Osteoblast (primary cell): ENCODE measurements around the gene TEX38. TPM values are rescaled to one million over a fixed set of nuclear protein-coding genes. Genes with fewer than 3 reads are reported as not detected.

Experiments
- DNase-seq: peaks from one replicate; pipeline ENCODE4 v3.0.0; 2011; ENCODE audit warnings: low spot score, mixed read lengths; ENCODE audit not compliant: insufficient read length; ENCODE audit errors: missing footprints
- H2AFZ ChIP-seq: 2 replicates; pipeline ENCODE4 v1.6.0; 2011; ENCODE audit warnings: mild to moderate bottlenecking, low read length
- H3K27ac ChIP-seq: 2 replicates; pipeline ENCODE4 v1.5.1; 2011; ENCODE audit warnings: mild to moderate bottlenecking, low read depth, low read length, moderate library complexity
- H3K27me3 ChIP-seq: 2 replicates; pipeline ENCODE4 v1.6.0; 2012; ENCODE audit warnings: mild to moderate bottlenecking, control low read depth, inconsistent platforms, low read length, moderate library complexity; ENCODE audit not compliant: insufficient read depth
- H3K36me3 ChIP-seq: 2 replicates; pipeline ENCODE4 v1.5.1; 2011; ENCODE audit warnings: mild to moderate bottlenecking, low read length, control low read depth, moderate library complexity; ENCODE audit not compliant: insufficient read depth
- H3K4me1 ChIP-seq: 2 replicates; pipeline ENCODE4 v1.5.1; 2011; ENCODE audit warnings: mild to moderate bottlenecking, low read length, control low read depth, moderate library complexity; ENCODE audit not compliant: insufficient read depth
- H3K4me2 ChIP-seq: 2 replicates; pipeline ENCODE4 v1.6.0; 2011; ENCODE audit warnings: mild to moderate bottlenecking, low read length; ENCODE audit not compliant: insufficient read depth
- H3K4me3 ChIP-seq: fragments of 200-600 bp; sonication (generic); 3 replicates; pipeline ENCODE4 v1.5.1; 2012; ENCODE audit warnings: mild to moderate bottlenecking, low read length, inconsistent platforms; ENCODE audit not compliant: insufficient read depth
- H3K79me2 ChIP-seq: 2 replicates; pipeline ENCODE4 v1.6.0; 2012; ENCODE audit warnings: mild to moderate bottlenecking, low read length, control low read depth, inconsistent platforms; ENCODE audit not compliant: insufficient read depth
- H3K9me3 ChIP-seq: 2 replicates; pipeline ENCODE4 v1.5.1; 2011; ENCODE audit warnings: low read depth, low read length, control low read depth
- H4K20me1 ChIP-seq: 2 replicates; pipeline ENCODE4 v1.6.0; 2012; ENCODE audit warnings: mild to moderate bottlenecking, low read length, control low read depth; ENCODE audit not compliant: insufficient read depth
- CTCF ChIP-seq: IDR thresholded peaks from 2 replicates; pipeline ENCODE4 v1.5.1; 2011; ENCODE audit warnings: mild to moderate bottlenecking, low read depth, low read length, moderate library complexity; ENCODE audit errors: extremely low read depth
- total RNA-seq: library from RNA; depleted of rRNA; stranded (reverse); fragments of >200 nt; gene quantifications from 2 replicates; pipeline ENCODE4 v1.2.3, GENCODE V29; 2012

TEX38 gene
- total RNA-seq, result 0.29 TPM in 1 of 2 replicates, not detected in the other

GRCh38 chr1:46671554-46671953 lies at the start of gene TEX38:
TSS of gene TEX38 (plus strand) at chr1:46671854. CDS start at chr1:46671935, 81 bp downstream.
- Histone ChIP-seq H3K36me3 (peaks cover 14% of the 10 kb centered on the region), H3K9me3 (no peaks in the 10 kb centered on the region), H3K4me1 (peaks cover 10% of the 10 kb centered on the region), H2AFZ (no peak within 1 kb of the TSS), H3K27me3 (no peaks in the 10 kb centered on the region), H3K4me2 (no peak within 1 kb of the TSS), H4K20me1 (peaks cover 8% of the 10 kb centered on the region), H3K27ac (no peak within 1 kb of the TSS), H3K4me3 (no peak within 1 kb of the TSS), H3K79me2 (peaks cover 12% of the 10 kb centered on the region)
- no peak for TF ChIP-seq CTCF
- DNase-seq, result no peak

- Histone ChIP-seq H3K4me2 (no peak overlapping the region), H4K20me1 (no peaks in the 10 kb centered on the region), H2AFZ (no peak overlapping the region), H3K4me1 (peaks cover 19% of the 10 kb centered on the region), H3K27ac (no peak overlapping the region), H3K4me3 (no peak overlapping the region), H3K9me3 (no peaks in the 10 kb centered on the region), H3K36me3 (no peaks in the 10 kb centered on the region), H3K79me2 (no peaks in the 10 kb centered on the region), H3K27me3 (no peaks in the 10 kb centered on the region)
- no peak for TF ChIP-seq CTCF
- DNase-seq, result peak; percentile 78
These were observed 49.7 kb upstream of the TEX38 start for GRCh38 chr1:46621930-46622329.

- Histone ChIP-seq H2AFZ (no peak overlapping the region), H3K27ac (no peak overlapping the region), H3K27me3 (no peaks in the 10 kb centered on the region), H3K4me2 (no peak overlapping the region), H3K79me2 (no peaks in the 10 kb centered on the region), H3K4me1 (peaks cover 14% of the 10 kb centered on the region), H4K20me1 (no peaks in the 10 kb centered on the region), H3K36me3 (no peaks in the 10 kb centered on the region), H3K4me3 (no peak overlapping the region), H3K9me3 (no peaks in the 10 kb centered on the region)
- peak; percentile 49 for TF ChIP-seq CTCF
- peak; percentile 78 for DNase-seq
These were observed 49.3 kb upstream of the TEX38 start for GRCh38 chr1:46622344-46622743.

- Histone ChIP-seq H4K20me1 (no peaks in the 10 kb centered on the region), H3K4me3 (no peak overlapping the region), H3K4me2 (no peak overlapping the region), H3K36me3 (no peaks in the 10 kb centered on the region), H3K79me2 (no peaks in the 10 kb centered on the region), H3K27ac (no peak overlapping the region), H2AFZ (no peak overlapping the region), H3K4me1 (peaks cover 14% of the 10 kb centered on the region), H3K9me3 (no peaks in the 10 kb centered on the region), H3K27me3 (no peaks in the 10 kb centered on the region)
- no peak for DNase-seq
- no peak for TF ChIP-seq CTCF
These were observed 47.7 kb upstream of the TEX38 start for GRCh38 chr1:46623743-46624644.
